NCI-H345 treated with DMSO at 0.1 percent for 48 hours (cell line): Measurements from ENCODE around the gene LPAR1.

Experiments
- DNase-seq: peaks from one replicate; lab custom pipeline; 2025; ENCODE audit not compliant: unreplicated experiment; lab: John Stamatoyannopoulos, UW

Gene LPAR1

GRCh38 chr9:110922145-110922544 is 116.1 kb downstream of the LPAR1 start:
- no peak for DNase-seq

- no peak for DNase-seq
Measured at GRCh38 chr9:110921705-110922104, 116.6 kb downstream of the LPAR1 start.

GRCh38 chr9:110919609-110920008 is 118.7 kb downstream of the LPAR1 start:
- no peak for DNase-seq

- DNase-seq, result no peak
Measured at GRCh38 chr9:110919050-110919435, 119.2 kb downstream of the LPAR1 start.

- DNase-seq, result no peak
Measured at GRCh38 chr9:110918316-110919049, 119.8 kb downstream of the LPAR1 start.

- no peak for DNase-seq
Measured at GRCh38 chr9:110916403-110916802, 121.9 kb downstream of the LPAR1 start.

- DNase-seq, result no peak
Measured at GRCh38 chr9:110912419-110913291, 125.6 kb downstream of the LPAR1 start.

- no peak for DNase-seq
Measured at GRCh38 chr9:110911659-110912418, 126.4 kb downstream of the LPAR1 start.

- no peak for DNase-seq
Measured at GRCh38 chr9:110908894-110909293, 129.4 kb downstream of the LPAR1 start.

- no peak for DNase-seq
Measured at GRCh38 chr9:110900917-110901316, 137.4 kb downstream of the LPAR1 start.

- DNase-seq, result no peak
Measured at GRCh38 chr9:110900456-110900855, 137.8 kb downstream of the LPAR1 start.

GRCh38 chr9:110898866-110899265 is 139.4 kb downstream of the LPAR1 start:
- DNase-seq, result no peak

GRCh38 chr9:110898358-110898757 is 139.9 kb downstream of the LPAR1 start:
- DNase-seq, result no peak

GRCh38 chr9:110897943-110898342 is 140.3 kb downstream of the LPAR1 start:
- no peak for DNase-seq

GRCh38 chr9:110895147-110895905 is 142.9 kb downstream of the LPAR1 start:
- DNase-seq, result no peak

GRCh38 chr9:110894731-110895130 is 143.5 kb downstream of the LPAR1 start:
- DNase-seq, result no peak

- no peak for DNase-seq
Measured at GRCh38 chr9:110892689-110893088, 145.6 kb downstream of the LPAR1 start.

- no peak for DNase-seq
Measured at GRCh38 chr9:110891760-110892159, 146.5 kb downstream of the LPAR1 start.

GRCh38 chr9:110890416-110890815 is 147.9 kb downstream of the LPAR1 start:
- DNase-seq, result no peak

GRCh38 chr9:110887276-110887675 is 151.0 kb downstream of the LPAR1 start:
- no peak for DNase-seq

- no peak for DNase-seq
Measured at GRCh38 chr9:110886832-110887231, 151.4 kb downstream of the LPAR1 start.
